Amygdala (tissue), 56 donors: ENCODE data around the gene SHFL.
A peak's percentile ranks its signal among the peaks of the same experiment; 100 is the strongest.

ENCODE experiments used
- DNase-seq, 56 donors: peaks; one replicate each; lab custom pipeline; 2025; lab: John Stamatoyannopoulos, UW

Gene SHFL

DNA sequence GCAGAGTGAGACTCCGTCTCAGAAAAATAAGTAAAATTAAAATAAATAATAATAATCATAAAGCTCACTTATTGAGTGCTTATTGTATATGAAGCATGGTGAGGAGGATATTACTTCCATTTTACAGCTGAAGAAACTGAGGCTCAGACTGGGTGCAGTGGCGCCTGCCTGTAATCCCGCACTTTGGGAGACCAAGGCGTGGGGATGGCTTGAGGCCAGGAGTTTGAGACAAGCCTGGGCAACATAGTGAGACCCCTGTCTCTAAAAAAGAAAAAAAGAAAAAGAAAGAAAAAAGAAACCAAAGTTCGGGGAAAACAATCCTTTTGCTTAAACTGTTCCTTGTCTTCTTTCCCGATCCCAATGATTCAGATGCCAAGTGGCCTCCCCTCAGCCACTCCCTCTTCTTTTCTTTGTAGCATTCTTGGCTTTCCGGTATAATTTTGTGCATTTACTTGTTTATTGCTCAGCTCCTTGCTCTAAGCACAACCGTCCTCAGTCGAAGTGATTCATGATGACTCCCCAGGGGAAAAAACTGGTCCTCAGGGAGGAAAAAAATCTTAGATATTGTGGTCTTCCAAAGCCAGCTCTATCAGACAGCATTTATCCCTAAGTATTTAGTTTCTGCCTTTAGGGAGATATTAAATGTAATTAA is 34.5 kb downstream of the SHFL start:
- DNase-seq = no peak

DNA sequence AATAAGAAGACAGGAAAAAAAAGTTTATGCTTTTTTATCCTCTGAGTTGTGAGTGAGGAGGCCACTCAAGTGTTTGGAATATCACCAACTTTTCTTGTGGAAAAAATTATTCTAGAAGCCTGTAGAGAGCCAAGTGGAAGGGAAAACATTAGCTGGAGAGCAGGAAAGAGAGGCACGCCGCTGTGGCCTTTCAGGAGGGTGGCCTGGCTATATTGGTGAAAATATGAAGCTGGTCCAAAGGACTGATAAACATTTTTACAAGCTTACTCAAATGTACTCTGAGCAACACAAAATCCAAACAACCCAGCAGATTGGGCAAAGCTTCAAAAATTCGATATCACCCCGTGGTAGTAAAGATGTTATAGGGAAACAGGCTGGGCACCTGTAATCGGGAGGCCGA is 35.9 kb downstream of the SHFL start:
- DNase-seq = no peak

DNA sequence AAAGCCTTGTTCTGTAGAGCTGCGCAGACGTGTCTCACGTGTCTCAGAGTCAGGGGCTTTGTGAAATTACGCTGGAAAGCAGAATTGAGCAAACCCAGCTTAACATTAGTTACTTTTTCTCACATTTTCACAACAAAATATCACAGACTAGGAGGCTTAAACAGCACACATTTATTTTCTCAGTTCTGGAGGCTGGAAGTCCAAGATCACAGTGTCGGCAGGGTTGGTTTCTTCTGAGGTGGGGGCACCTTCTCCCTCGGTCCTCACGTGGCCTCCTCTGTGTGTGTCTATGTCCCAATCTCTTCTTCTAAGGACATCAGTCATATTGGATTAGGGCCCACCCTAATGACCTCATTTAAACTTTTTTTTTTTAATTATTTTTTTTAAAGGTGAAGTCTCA is 38.3 kb downstream of the SHFL start:
- DNase-seq = no peak

DNA sequence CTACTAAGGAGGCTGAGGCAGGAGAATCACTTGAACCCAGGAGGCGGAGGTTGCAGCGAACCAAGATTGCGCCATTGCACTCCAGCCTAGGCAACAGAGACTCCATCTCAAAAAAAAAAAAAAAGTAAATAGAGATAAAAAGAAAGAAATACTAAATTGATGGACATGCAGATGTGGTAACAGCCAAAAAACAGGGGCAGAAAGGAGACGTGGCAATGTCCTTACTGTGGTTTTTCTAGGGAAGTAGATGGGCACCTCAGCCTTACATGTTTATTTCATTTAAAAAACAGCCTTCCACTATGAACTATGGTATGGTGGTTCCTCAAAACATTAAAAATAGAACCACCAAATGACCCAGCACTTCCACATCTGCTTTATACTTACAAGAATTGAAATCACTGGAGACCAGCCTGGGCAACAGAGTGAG is 40.1 kb downstream of the SHFL start:
- no peak for DNase-seq

DNA sequence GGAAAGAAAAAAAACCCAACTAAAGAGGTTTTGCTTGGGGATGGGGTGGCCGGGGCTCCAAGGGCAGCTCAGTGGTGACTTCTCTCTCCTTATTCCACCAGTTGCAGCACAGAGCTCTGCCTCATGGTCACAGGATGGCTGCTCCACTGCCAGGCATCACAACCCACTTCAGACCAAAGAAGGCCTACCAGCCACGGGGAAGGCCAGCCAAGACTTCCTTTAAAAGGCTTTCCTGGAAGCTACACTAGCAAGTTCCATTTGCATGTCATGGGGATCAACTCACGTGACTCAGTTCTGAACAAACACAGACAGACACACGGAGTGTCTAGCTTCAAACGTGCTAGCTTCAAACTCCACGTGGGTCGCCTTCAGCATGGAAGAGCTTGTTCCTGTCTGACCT is 46.8 kb downstream of the SHFL start:
- DNase-seq = no peak

DNA sequence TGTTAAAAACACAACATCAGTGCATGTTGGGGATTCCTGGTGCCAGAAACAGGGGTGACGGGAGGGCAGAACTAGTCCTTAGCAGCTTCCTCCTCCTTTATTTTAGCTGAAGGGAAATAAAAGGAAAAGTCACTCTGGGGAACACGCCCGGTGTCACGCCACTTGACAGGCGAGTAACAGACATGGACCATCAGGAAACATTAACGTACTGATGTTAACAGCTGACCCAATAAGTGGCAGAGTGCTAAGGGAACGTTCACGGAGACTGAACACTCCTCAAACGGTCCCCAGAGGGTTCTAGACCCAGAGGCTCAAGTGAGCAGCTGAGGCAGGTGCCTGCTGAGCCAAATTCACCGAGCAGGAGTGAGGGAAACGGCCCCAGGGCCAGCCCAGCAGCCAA is 47.5 kb downstream of the SHFL start:
- DNase-seq = no peak

DNA sequence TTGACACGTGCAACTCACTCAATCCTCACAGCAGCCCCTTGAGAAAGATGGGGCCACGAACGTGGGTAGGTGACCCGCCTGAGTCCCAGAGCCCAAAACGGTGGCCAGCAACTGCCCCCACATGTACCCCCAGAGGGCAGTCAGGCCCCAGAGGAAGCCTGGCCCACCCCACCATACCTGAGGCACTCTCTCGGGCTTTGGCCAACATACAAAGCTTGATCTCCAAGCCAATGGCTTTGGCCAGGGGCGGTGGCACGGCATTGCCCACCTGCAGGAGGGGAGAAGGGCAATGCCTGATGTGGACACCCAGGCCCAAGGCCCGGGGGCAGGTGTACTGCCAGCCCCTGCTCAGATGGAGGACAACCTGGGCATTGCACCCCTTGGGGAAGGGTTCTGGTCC is 47.9 kb downstream of the SHFL start:
- DNase-seq = no peak

DNA sequence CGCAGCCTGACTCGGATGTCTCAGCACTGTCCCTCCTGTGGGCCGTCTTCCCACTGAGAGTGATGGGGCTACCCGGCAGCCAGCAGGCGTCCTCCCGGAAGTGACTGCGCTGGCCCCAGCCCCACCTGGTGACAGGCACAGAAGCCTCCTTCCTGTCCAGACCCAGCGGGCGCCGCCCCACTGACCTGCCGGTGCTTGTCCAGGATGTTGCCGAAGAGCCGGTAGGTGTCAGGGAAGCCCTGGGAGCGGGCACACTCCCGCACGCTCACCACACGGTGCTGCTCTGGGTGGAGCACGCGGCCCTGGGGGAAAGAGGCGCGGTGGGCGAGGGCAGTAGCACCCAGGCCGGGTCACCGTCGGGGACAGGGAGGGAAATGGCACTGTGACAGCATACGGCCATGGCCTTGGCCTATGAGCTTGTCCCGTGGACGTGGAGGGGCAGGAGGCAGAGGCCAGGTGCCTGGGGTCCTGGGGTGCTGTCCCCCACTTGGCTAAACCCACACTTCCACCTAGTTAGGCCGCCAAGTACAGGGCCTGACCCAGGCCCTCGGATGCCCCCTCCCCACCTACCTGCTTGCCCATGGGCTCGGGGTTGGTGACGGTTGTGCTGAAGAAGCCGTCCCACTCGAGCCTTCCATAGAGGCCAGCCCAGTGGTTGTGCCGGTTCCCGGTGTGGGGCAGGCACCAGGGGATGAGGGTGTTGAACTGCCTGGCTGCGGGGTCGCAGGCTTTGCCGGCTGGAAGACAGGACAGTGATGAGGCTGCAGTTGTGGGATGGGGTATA is 49.6 kb downstream of the SHFL start:
- DNase-seq = no peak

DNA sequence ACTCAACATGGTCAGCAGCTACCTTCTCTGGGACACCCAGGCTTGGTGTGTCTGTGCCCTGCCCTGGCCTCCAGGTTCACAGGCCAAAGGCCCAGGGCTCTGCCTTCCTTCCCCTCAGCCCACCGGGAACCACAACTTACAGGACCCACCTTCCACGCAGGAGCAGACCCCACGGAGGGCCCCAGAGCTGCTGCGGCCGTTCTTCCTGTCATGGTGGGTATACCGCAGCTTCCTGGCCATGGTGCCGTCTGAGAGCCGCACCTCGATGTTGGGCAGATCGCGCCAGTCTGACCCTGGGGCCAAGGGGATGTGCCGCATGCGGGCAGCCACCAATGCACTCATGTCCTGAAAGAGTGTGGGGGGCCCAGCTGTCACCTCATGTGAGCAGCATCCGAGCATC is 50.8 kb downstream of the SHFL start:
- no peak for DNase-seq

DNA sequence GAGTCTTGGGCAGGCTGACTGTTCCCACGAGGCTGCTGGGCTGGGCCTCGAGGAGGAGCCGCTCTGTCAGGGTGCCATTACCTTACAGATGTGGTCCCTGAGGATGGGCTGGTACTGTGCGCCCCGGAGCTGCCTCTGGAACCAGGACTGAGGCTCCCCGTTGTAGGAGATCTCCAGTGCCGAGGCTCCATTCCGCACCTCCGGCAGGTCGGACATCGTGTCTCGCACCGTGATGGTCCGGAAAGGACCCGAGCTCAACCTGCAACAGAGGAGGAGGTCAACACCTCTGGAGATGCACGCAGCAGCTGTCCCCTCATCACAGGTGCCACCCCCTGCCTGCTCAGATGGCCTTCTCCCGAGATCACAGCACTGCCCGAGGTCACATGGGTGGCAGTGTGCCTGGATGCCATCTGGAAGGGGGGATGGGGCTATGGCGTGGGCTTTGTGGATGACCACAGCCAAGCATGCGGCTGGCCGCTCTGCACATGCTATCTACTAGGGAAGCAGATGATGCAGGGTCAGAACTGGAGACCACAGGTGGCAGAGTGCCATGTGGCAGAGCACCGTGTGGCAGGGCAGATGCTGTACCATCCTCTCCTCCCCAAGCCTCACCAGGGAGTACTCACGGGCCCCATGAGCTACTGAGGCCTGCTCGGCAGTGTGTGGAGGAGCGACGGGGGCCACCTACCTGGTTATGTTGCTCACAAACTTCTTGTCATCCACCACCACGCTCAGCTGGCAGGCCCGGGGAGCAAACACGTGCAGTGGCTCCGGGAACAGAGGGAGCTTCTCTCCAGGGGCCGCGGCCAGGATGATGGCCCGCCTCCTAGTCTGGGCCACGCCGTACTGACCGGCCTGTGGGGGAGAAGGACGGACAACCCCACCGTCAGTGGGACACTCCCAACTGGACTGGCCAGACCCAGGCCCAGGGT is 51.9 kb downstream of the SHFL start:
- DNase-seq = peak in 37 of 56 donors; percentile 1 to 83 (median 39)

DNA sequence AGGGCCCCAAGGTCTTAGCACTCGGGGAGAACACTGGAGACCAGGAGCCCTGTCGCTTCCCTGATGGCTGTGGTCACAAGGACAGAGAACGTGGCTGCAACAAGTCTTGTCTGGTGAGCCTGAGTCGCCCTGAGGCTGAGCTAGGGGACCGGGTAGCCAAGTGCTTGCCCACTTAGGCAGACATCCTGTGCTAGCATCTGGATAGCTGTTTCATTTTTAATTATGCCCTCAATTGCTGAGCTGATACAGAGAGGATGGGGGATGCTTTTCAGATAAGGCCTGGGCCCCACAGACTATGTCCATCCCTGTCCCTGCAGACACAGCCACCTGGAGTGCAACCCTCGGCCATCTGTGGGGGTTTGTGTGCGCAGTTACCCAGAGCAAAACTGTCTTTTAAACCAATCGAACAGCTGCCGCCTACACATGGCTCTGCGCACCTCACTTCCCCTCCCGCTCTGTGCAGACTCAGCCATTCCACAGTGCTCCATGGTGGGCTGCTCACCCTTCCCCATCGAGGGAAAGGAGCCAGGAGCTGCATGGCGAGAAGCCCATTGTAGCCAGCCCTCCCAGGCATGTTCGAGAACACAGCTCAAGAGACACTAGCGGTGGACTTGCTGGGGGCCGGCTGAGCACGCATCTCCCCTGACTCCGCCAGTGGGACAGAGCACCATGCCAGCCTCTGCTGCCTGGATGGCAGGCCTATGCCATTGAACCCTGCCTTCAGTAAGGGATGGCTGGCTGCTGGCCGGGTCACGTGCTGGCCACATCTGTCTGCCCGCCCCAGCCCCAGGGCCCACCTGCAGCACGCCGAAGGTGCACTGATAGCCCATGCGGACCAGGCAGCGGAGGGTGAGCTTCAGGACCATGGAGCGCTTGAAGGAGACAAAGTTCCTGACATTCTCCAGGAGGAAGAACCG is 53.0 kb downstream of the SHFL start:
- DNase-seq = no peak

DNA sequence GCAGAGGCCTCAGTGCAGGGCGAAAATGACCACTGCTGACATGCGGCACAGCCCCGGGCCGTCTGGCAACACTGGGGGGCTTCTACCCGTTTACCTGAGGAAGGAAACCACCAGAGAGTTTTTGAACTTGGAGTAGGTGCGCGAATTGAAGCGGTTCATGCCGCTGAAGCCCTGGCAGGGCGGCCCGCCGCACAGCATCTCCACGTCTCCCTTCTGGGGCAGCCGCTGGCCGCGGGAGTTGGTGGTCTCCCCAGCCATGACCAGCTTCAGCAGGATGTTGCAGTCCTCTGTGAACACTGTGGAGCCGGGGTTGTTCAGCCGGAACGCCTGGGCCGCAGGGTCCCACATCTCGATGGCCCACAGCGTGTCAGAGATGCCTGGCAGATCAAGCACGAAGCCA is 53.8 kb downstream of the SHFL start:
- DNase-seq = no peak

DNA sequence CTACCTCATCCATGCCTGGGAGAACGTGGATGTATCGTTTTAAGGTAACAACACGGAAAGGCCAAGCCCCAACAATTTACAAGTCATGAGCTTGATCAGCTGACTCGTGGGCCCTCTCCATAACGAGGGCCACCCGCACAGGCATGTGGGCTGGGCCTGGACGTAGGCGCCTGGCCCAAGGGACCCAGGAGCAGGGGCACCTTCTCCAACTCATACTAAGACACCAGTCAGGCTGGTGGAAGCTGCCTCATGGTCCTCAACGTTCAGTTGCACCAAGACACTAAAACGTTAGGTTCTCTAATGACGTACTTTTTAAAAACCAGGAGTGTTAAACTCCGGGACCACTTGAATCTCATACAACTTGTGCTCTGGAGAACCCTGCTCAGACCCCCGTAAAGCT is 55.4 kb downstream of the SHFL start:
- DNase-seq = no peak

DNA sequence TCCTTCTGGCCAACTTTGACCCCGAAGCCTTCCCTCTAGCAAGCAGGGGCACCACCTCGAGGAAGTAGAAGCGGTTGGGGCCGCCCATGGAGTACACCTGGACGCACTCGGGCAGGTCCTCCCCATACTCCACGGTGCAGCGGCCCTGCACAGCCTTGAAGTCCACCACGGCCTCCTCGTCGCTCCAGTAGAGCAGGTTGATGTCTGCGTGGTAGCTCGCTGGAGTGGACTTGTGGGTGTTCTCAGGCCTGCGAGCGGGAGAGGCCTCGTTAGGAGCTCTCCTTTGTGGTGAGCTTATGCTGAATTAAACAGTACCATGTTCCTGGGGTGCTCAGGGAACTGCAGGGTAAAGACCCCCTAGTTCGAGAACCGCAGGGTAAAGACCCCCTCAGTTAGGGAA is 55.9 kb downstream of the SHFL start:
- DNase-seq = no peak
